ENCODE measurements around the gene CALCR. TPM values are rescaled to one million over a fixed set of nuclear protein-coding genes. Genes with fewer than 3 reads are reported as not detected.
"Not testable (repeated sequence)": the region's sequence is repeated elsewhere in the genome, so short reads cannot be mapped to it uniquely, and the experiment has no call there.

CALCR gene
- total RNA-seq = not detected in 2 replicates

DNA sequence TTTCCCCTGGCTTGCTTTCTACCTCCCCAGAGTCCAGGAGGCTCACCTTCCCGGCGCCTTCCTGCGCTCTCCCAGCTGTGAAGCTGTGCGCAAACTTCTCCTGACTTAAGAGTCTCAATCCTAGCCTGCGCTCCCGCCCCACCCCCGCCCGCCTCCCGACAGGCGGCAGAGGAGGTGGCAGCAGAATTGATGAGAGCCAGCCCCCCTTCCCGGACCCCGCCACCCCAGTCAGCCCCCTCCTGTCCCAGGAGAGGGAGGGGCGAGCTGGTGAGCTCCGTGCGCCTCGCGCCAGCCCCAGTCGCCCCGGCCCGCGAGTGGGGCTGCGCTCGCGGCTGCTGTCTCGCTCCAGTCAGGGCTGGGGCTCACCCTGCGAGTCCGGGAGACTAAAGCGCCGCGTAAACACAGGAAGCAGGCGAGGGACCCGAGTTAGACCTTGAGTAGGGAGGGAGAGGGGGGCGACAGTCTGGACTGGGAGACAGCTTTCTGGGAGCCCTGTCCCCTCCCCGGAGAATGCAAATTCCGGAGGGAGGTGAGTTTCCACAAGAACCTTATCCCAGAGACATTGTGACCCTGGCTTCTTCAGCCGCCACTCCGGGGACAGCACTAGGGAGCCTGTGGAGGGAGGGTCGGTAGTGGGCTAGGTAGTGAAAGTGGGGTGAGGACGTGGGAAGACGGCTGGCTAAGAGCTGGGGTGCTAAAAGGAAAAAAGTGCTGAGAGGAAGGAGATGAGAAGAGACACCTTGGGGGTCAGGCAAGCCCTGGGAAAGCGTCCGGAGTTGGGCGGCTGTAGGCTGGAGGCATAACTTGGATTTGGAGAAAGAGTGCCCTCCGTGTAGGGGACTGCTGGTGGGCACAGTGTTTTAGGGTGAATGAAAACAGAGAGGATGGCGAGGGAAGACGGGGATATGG, at the start of gene CALCR:
Gene CALCR, minus strand, starts transcription at position 79 of the 909 bp plus-strand sequence. CDS start 87,743 bp downstream, outside the sequence.
- Mint-ChIP-seq H3K4me3 (ENCODE audit: low read depth) (no peak within 1 kb of the TSS), H3K36me3 (ENCODE audit: low read depth) (no peaks in the 10 kb centered on the region), H3K27me3 (ENCODE audit: low read depth) (peaks cover 45% of the 10 kb centered on the region), H3K4me1 (ENCODE audit: low read depth) (no peaks in the 10 kb centered on the region), H3K27ac (no peak within 1 kb of the TSS), H3K9me3 (no peaks in the 10 kb centered on the region)
- DNase-seq (ENCODE audit: low spot score) = no peak
- intact Hi-C loops (cut with micrococcal nuclease) = no loop called here

- no peak for DNase-seq (ENCODE audit: low spot score)
- Mint-ChIP-seq H3K4me1 (ENCODE audit: low read depth) (no peaks in the 10 kb centered on the region), H3K36me3 (ENCODE audit: low read depth) (no peaks in the 10 kb centered on the region), H3K4me3 (ENCODE audit: low read depth) (no peak overlapping the region), H3K9me3 (no peaks in the 10 kb centered on the region), H3K27me3 (ENCODE audit: low read depth) (no peaks in the 10 kb centered on the region), H3K27ac (no peak overlapping the region)
- intact Hi-C loops (cut with micrococcal nuclease) = no loop called here
Measured at GRCh38 chr7:93623816-93624215, 49.3 kb upstream of the CALCR start.

DNA sequence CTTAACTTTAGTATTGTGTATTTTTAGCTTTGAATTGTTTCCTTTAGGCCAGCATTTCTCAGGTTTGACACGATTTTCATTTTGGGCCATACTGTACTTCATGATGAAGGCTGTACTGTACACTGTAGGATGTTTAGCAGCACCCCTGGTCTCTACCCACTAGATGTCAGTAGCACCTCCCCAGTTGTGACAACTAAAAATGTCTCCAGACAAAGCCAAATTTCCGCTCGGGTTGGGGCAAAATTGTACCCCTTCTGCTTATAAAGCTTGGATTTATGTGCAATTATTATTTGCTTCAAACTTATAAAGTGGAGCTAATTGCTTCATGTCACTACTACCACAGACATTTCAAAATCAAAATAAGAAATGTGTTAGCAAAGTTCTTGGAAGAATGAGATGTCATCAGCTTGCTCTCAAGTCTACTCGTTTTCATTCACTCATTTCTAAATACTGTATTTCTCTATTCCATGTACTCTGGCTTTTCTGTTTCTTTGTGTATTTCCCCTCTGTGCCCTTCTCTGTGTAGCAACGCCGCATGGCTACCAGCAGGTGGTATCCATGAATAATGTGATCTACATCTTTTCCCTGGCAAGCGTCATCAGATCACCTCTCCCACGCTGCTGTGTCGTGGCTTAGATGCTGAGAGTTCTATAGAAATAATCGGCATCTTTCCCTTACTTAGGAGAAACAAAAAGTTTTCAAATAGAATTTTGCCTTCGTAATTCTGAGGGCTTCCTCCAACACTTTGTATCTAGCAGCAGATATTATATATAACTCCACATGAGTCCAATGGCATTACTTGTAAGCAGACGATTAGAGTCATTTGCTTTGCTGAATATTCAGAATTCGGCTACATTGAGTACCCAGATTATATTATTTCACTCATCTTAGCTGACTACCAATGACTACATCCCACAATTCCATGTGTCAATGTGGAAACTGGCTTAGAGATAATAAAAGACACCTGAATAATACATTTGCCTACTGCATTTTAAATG, 47.8 kb upstream of the CALCR start:
- Mint-ChIP-seq H3K27ac (no peak overlapping the region), H3K27me3 (ENCODE audit: low read depth) (no peaks in the 10 kb centered on the region), H3K36me3 (ENCODE audit: low read depth) (no peaks in the 10 kb centered on the region), H3K9me3 (no peaks in the 10 kb centered on the region), H3K4me3 (ENCODE audit: low read depth) (no peak overlapping the region), H3K4me1 (ENCODE audit: low read depth) (no peaks in the 10 kb centered on the region)
- DNase-seq (ENCODE audit: low spot score) = no peak
- intact Hi-C loops (cut with micrococcal nuclease) = no loop called here

DNA sequence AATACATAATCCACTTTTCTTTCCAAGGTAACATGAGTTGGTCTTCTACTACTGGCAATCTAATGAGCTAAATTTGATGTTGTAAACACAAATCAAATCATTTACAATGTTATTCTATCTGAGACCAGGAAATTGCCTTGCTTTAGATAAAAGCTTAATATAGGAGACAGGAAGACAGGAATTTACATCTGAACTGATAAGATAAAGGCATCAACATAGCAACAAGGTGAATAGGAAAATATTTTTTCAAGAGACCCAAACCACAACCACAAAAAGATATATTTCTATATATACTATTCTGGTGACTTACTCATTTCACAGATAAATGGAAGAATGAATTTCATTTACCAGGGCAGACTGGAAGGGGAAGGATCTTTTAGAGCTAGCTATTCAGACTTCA, 46.3 kb upstream of the CALCR start:
- DNase-seq (ENCODE audit: low spot score) = no peak
- intact Hi-C loops (cut with micrococcal nuclease) = no loop called here
- H3K9me3 Mint-ChIP-seq = no peaks in the 10 kb centered on the region
- no peaks in the 10 kb centered on the region for H3K4me1 Mint-ChIP-seq (ENCODE audit: low read depth)
- H3K36me3 Mint-ChIP-seq (ENCODE audit: low read depth) = no peaks in the 10 kb centered on the region
- no peak overlapping the region for H3K27ac Mint-ChIP-seq
- no peaks in the 10 kb centered on the region for H3K27me3 Mint-ChIP-seq (ENCODE audit: low read depth)
- H3K4me3 Mint-ChIP-seq (ENCODE audit: low read depth) = no peak overlapping the region

- no peak for DNase-seq (ENCODE audit: low spot score)
- intact Hi-C loops (cut with micrococcal nuclease) = no loop called here
- Mint-ChIP-seq H3K4me1 (ENCODE audit: low read depth) (no peaks in the 10 kb centered on the region), H3K36me3 (ENCODE audit: low read depth) (no peaks in the 10 kb centered on the region), H3K9me3 (no peaks in the 10 kb centered on the region), H3K27ac (no peak overlapping the region), H3K4me3 (ENCODE audit: low read depth) (no peak overlapping the region), H3K27me3 (ENCODE audit: low read depth) (no peaks in the 10 kb centered on the region)
Measured at GRCh38 chr7:93620057-93620456, 45.5 kb upstream of the CALCR start.

DNA sequence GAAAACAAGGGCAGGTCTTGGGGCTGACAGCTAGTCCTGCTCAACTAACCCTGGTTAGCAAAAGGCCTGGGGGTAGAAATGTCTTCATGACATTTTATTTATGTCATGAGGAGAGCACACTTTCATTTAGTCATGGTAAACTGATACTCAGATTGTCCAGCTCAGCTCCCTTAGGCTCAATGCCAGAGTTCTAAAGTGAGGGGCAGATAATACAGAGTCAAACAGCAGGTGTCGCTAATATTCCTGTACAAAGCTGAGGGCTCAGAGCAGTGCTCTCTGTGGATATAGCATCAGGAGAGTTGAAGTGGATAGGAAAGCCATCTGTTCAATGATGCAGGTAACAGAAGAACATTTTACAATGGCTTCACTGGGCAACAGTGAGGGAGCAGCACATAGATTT, 26.8 kb upstream of the CALCR start:
- Mint-ChIP-seq H3K4me3 (ENCODE audit: low read depth) (no peak overlapping the region), H3K36me3 (ENCODE audit: low read depth) (no peaks in the 10 kb centered on the region), H3K27ac (no peak overlapping the region), H3K4me1 (ENCODE audit: low read depth) (no peaks in the 10 kb centered on the region), H3K9me3 (no peaks in the 10 kb centered on the region), H3K27me3 (ENCODE audit: low read depth) (no peaks in the 10 kb centered on the region)
- DNase-seq (ENCODE audit: low spot score) = no peak
- intact Hi-C loops (cut with micrococcal nuclease) = no loop called here

GRCh38 chr7:93594250-93594649, 19.7 kb upstream of the CALCR start:
- Mint-ChIP-seq H3K9me3 (no peaks in the 10 kb centered on the region), H3K36me3 (ENCODE audit: low read depth) (no peaks in the 10 kb centered on the region), H3K4me3 (ENCODE audit: low read depth) (no peak overlapping the region), H3K4me1 (ENCODE audit: low read depth) (no peaks in the 10 kb centered on the region), H3K27me3 (ENCODE audit: low read depth) (no peaks in the 10 kb centered on the region), H3K27ac (no peak overlapping the region)
- intact Hi-C loops (cut with micrococcal nuclease) = no loop called here
- DNase-seq (ENCODE audit: low spot score) = no peak

DNA sequence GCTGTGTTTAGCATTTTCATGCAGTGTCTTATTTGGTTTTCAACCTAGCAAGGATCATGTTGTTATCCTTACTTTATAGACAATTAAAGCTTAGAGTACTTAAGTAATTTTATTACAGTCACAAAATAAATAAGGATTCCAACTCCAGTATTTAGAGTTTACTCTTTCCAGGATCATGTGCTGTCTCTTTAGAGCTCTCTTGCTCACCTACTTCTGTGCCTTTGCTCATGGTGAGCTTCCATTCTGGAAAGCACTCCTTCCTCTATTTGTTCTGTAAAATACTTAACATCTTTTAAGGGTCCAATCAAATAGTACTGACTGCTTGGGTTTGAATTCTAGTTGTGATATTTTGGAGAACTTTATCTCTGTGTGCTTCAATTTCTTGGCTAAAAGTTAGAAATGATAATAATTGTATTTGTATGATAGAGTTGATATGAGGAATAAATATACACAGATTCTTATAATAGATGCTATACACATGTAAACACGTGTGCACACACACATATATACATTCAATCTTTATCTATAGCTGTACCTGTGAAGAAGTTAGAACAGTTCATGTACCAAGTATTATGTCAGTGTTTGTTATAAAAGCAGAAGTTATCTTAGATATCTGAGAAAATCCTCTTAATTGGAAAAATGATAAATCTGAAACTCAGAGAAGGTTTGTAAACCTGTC, 18.2 kb upstream of the CALCR start:
- Mint-ChIP-seq H3K4me3 (ENCODE audit: low read depth) (no peak overlapping the region), H3K9me3 (no peaks in the 10 kb centered on the region), H3K27me3 (ENCODE audit: low read depth) (no peaks in the 10 kb centered on the region), H3K4me1 (ENCODE audit: low read depth) (no peaks in the 10 kb centered on the region), H3K36me3 (ENCODE audit: low read depth) (no peaks in the 10 kb centered on the region), H3K27ac (no peak overlapping the region)
- intact Hi-C loops (cut with micrococcal nuclease) = no loop called here
- DNase-seq (ENCODE audit: low spot score) = no peak

DNA sequence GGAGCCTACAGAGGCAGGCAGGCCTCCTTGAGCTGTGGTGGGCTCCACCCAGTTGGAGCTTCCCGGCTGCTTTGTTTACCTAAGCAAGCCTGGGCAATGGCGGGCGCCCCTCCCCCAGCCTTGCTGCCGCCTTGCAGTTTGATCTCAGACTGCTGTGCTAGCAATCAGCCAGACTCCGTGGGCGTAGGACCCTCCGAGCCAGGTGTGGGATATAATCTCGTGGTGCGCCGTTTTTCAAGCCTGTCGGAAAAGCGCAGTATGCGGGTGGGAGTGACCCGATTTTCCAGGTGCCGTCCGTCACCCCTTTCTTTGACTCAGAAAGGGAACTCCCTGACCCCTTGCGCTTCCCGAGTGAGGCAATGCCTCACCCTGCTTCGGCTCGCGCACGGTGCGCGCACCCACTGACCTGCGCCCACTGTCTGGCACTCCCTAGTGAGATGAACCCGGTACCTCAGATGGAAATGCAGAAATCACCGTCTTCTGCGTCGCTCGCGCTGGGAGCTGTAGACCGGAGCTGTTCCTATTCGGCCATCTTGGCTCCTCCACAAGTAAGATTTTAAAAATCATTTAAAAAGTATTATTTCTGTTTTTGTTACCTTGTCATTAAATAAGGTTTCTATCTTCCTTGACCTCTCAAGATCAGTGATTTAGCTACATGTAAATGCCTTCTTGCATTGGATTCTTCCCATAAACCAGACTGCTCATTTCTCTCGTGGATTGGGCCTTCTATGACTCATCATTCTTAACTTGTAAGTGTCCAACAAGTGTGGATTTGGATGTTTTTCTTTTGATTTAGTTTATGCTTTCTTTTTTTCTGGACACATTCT, 16.9 kb upstream of the CALCR start:
- H3K4me3 Mint-ChIP-seq (ENCODE audit: low read depth); H3K4me1 Mint-ChIP-seq (ENCODE audit: low read depth); H3K9me3 Mint-ChIP-seq; H3K27me3 Mint-ChIP-seq (ENCODE audit: low read depth); H3K27ac Mint-ChIP-seq; DNase-seq (ENCODE audit: low spot score); intact Hi-C loops (cut with micrococcal nuclease); H3K36me3 Mint-ChIP-seq (ENCODE audit: low read depth): not testable (repeated sequence)

DNA sequence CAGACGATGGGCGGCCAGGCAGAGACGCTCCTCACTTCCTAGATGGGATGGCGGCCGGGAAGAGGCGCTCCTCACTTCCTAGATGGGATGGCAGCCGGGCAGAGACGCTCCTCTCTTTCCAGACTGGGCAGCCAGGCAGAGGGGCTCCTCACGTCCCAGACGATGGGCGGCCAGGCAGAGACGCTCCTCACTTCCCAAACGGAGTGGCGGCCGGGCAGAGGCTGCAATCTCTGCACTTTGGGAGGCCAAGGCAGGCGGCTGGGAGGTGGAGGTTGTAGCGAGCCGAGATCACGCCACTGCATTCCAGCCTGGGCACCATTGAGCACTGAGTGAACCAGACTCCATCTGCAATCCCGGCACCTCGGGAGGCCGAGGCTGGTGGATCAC, 11.9 kb upstream of the CALCR start:
- H3K9me3 Mint-ChIP-seq; H3K36me3 Mint-ChIP-seq (ENCODE audit: low read depth); H3K27ac Mint-ChIP-seq; DNase-seq (ENCODE audit: low spot score); H3K4me3 Mint-ChIP-seq (ENCODE audit: low read depth); H3K4me1 Mint-ChIP-seq (ENCODE audit: low read depth); intact Hi-C loops (cut with micrococcal nuclease); H3K27me3 Mint-ChIP-seq (ENCODE audit: low read depth): not testable (repeated sequence)

- H3K4me1 Mint-ChIP-seq (ENCODE audit: low read depth); H3K27ac Mint-ChIP-seq; DNase-seq (ENCODE audit: low spot score); H3K4me3 Mint-ChIP-seq (ENCODE audit: low read depth); H3K27me3 Mint-ChIP-seq (ENCODE audit: low read depth); H3K9me3 Mint-ChIP-seq; H3K36me3 Mint-ChIP-seq (ENCODE audit: low read depth); intact Hi-C loops (cut with micrococcal nuclease): not testable (repeated sequence)
Measured at GRCh38 chr7:93585694-93586478, 11.4 kb upstream of the CALCR start.

All from activated T-helper 2 cell treated with anti-CD3 and anti-CD28 coated beads, Interferon-gamma antibody, Interleukin-2, Interleukin-4, amounts not matched to agents 10 μg/mL and 5 μg/mL and 100 μg/mL, durations not matched to agents 14 hours and 24 hours and 36 hours (primary cell).